ENCODE data around the gene C9.

C9 gene

DNA sequence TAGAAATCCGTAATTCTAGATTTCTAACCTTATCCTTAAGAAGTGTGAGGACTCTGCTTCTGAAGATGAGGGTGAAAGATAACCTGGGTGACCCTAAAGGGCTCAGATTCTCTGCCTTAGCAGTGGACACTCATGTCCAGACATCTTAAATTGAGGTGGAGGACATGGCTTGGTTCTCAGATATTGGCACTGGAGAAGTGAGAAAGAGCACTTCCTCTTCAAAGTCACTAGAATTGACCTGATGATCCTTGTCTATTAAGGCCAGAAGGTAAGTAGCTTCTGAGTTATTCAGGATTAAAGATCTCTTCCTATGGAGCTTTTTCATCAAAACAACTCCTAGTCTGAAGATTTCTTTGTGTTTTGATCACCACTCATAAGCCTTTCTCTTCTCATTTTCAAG, 54.8 kb downstream of the C9 start:
- no peaks in the 10 kb centered on the region for H3K27me3 ChIP-seq
- no peaks in the 10 kb centered on the region for H3K4me1 ChIP-seq
- TF ChIP-seq, protein P1, sequence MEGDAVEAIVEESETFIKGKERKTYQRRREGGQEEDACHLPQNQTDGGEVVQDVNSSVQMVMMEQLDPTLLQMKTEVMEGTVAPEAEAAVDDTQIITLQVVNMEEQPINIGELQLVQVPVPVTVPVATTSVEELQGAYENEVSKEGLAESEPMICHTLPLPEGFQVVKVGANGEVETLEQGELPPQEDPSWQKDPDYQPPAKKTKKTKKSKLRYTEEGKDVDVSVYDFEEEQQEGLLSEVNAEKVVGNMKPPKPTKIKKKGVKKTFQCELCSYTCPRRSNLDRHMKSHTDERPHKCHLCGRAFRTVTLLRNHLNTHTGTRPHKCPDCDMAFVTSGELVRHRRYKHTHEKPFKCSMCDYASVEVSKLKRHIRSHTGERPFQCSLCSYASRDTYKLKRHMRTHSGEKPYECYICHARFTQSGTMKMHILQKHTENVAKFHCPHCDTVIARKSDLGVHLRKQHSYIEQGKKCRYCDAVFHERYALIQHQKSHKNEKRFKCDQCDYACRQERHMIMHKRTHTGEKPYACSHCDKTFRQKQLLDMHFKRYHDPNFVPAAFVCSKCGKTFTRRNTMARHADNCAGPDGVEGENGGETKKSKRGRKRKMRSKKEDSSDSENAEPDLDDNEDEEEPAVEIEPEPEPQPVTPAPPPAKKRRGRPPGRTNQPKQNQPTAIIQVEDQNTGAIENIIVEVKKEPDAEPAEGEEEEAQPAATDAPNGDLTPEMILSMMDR (IDR thresholded peaks at IDR 0.05; ENCODE audit: low read depth, low read length) = no peak
- no peaks in the 10 kb centered on the region for H3K36me3 ChIP-seq
- H3K4me3 ChIP-seq (ENCODE audit: low read depth, low read length) = no peak overlapping the region
- no peaks in the 10 kb centered on the region for H3K9me3 ChIP-seq
- DNase-seq = no peak

DNA sequence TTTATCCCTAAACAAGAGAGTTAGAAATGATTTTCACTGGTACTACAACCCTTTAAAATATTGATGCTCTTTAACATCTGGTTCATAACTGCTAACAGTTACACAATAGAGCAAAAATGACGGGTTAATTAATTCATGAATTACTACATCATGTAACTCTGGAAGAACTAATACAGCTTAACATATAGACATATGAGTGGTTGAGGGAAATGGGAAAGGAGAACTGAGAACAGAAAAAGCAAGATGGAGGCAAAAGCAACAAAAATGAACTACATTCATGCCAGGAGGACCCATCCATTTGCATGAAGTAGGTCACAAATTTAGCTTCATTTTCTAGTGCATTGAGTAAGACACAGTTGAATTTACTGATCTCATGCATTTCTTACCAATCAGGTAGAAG, 61.8 kb downstream of the C9 start:
- Histone ChIP-seq H3K4me3 (ENCODE audit: low read depth, low read length) (no peak overlapping the region), H3K36me3 (no peaks in the 10 kb centered on the region), H3K4me1 (no peaks in the 10 kb centered on the region), H3K27me3 (no peaks in the 10 kb centered on the region), H3K9me3 (no peaks in the 10 kb centered on the region)
- DNase-seq = no peak
- TF ChIP-seq, protein P1 (IDR thresholded peaks at IDR 0.05; ENCODE audit: low read depth, low read length) = no peak

DNA sequence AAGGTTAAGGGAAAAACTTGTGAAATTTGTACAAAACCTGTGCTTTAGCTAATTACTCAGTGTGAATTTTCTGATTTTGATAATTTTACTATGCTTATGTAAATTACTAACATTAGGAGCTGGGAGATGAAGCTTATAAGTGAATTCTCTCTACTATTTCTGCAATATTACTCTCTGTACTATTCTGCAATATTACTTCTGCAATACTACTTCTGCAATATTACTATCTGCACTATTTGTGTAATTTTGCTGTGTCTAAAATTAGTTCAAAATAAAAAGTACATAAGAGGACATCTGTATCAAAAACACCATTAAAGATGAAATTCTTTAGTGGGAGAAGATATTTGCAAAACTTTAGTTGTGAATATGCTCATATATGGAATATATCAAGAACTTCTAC, 62.9 kb downstream of the C9 start:
- Histone ChIP-seq H3K27me3 (no peaks in the 10 kb centered on the region), H3K36me3 (no peaks in the 10 kb centered on the region), H3K4me3 (ENCODE audit: low read depth, low read length) (no peak overlapping the region), H3K4me1 (no peaks in the 10 kb centered on the region), H3K9me3 (no peaks in the 10 kb centered on the region)
- DNase-seq = no peak
- TF ChIP-seq, protein P1 (IDR thresholded peaks at IDR 0.05; ENCODE audit: low read depth, low read length) = no peak

DNA sequence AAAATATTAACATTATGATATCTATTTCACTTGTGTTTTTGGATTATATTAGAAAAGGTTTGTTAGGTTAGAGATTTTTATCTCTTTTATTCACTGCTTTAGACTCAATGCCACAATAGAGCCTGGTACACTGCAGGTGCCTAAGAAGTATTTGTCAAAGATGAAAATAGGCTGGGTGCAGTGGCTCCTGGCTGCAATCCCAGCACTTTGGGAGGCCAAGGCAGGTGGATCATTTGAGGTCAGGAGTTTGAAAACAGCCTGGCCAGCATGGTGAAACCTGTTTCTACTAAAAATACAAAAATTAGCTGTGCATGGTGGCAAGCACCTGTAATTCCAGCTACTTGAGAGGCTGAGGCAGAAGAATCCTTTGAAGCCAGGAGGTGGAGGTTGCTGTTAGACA, 64.3 kb downstream of the C9 start:
- H3K36me3 ChIP-seq = no peaks in the 10 kb centered on the region
- H3K27me3 ChIP-seq = no peaks in the 10 kb centered on the region
- no peaks in the 10 kb centered on the region for H3K4me1 ChIP-seq
- no peaks in the 10 kb centered on the region for H3K9me3 ChIP-seq
- no peak overlapping the region for H3K4me3 ChIP-seq (ENCODE audit: low read depth, low read length)
- TF ChIP-seq, protein P1 (IDR thresholded peaks at IDR 0.05; ENCODE audit: low read depth, low read length) = no peak
- DNase-seq = no peak

DNA sequence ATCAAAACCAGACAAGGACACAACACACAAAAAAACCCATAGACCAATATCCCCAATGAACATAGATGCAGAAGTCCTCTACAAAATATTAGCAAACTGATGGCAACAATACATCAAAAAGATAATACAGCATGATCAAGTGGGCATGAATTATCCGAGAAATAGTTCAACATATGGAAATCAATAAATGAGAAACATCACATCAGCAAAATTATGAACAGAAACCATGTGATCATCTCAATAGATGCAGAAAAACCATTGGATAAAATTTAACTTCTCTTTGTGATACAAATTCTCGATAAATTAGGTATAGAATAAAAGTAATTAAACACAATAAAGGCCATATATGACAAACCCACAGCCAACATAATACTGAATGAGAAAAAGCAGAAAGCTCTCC, 69.6 kb downstream of the C9 start:
- Histone ChIP-seq H3K27me3 (no peaks in the 10 kb centered on the region), H3K9me3 (no peaks in the 10 kb centered on the region), H3K4me1 (no peaks in the 10 kb centered on the region), H3K4me3 (ENCODE audit: low read depth, low read length) (no peak overlapping the region), H3K36me3 (no peaks in the 10 kb centered on the region)
- no peak for DNase-seq
- TF ChIP-seq, protein P1 (IDR thresholded peaks at IDR 0.05; ENCODE audit: low read depth, low read length) = no peak

DNA sequence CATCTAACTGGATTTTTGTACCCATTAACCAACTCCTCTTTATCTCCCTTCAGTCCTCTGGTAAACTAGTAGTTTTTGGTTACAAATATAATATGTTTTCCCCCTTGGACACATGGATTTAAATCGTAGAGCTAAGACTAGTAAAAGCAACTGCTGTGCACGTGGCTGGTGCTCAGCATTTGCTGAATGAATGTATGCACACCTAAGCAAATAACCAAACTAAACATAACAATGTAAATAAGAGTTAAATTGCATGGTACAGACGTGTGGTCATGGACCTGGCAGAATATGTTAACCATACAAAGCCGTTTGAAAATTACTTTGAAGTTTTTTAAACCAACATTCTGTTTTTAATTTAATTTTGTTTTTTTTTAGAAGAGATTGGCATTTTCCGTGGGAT, 79.7 kb downstream of the C9 start:
- no peaks in the 10 kb centered on the region for H3K4me1 ChIP-seq
- no peaks in the 10 kb centered on the region for H3K27me3 ChIP-seq
- no peaks in the 10 kb centered on the region; the same call in 1 of the 2 replicates for H3K9me3 ChIP-seq
- no peaks in the 10 kb centered on the region for H3K36me3 ChIP-seq
- DNase-seq = no peak
- H3K4me3 ChIP-seq (ENCODE audit: low read depth, low read length) = no peak overlapping the region
- TF ChIP-seq, protein P1 (IDR thresholded peaks at IDR 0.05; ENCODE audit: low read depth, low read length) = no peak
